BLaER1 (cell line): ENCODE results near the gene FASN.
A peak's percentile ranks its signal among the peaks of the same experiment; 100 is the strongest.

ENCODE experiments used
- H3K27ac ChIP-seq: shearing (Covaris generic); formaldehyde crosslinking; 2 replicates; pipeline ENCODE4 v1.8.1; 2022
- H3K27me3 ChIP-seq: shearing (Covaris generic); formaldehyde crosslinking; 2 replicates; pipeline ENCODE4 v1.8.1; 2022
- H3K36me3 ChIP-seq: shearing (Covaris generic); formaldehyde crosslinking; 2 replicates; pipeline ENCODE4 v1.8.1; 2022
- H3K4me1 ChIP-seq: shearing (Covaris generic); formaldehyde crosslinking; 2 replicates; pipeline ENCODE4 v1.8.1; 2022
- H3K4me2 ChIP-seq: shearing (Covaris generic); formaldehyde crosslinking; 2 replicates; pipeline ENCODE4 v1.8.1; 2022
- H3K4me3 ChIP-seq: shearing (Covaris generic); formaldehyde crosslinking; 2 replicates; pipeline ENCODE4 v1.8.1; 2022
- H3K9ac ChIP-seq: shearing (Covaris generic); formaldehyde crosslinking; 2 replicates; pipeline ENCODE4 v1.8.1; 2022
- H3K9me3 ChIP-seq: shearing (Covaris generic); formaldehyde crosslinking; 2 replicates; pipeline ENCODE4 v1.8.1; 2022
- H4K20me1 ChIP-seq: shearing (Covaris generic); formaldehyde crosslinking; 2 replicates; pipeline ENCODE4 v1.8.1; 2022
- Cebpa-rat ChIP-seq: shearing (Covaris generic); IDR thresholded peaks from 2 replicates; pipeline ENCODE4 v1.8.1; 2022

FASN gene

GRCh38 chr17:82036634-82037091, 61.4 kb downstream of the FASN start:
- H3K4me3 ChIP-seq: peak overlapping the region; percentile 83
- peaks cover 38% of the 10 kb centered on the region for H4K20me1 ChIP-seq
- 0 out of 2 replicates have a peak, but pooled peaks cover 5% of the 10 kb centered on the region for H3K36me3 ChIP-seq
- peak overlapping the region; percentile 100 for H3K4me2 ChIP-seq
- TF ChIP-seq Cebpa-rat: no peak
- H3K4me1 ChIP-seq: peaks cover 50% of the 10 kb centered on the region
- peak overlapping the region; percentile 92 for H3K9ac ChIP-seq
- no peaks in the 10 kb centered on the region for H3K9me3 ChIP-seq
- H3K27ac ChIP-seq: peak overlapping the region; percentile 82
- H3K27me3 ChIP-seq: peaks cover 17% of the 10 kb centered on the region; the same call in 1 of the 2 replicates

GRCh38 chr17:82035956-82036633, 61.9 kb downstream of the FASN start:
- TF ChIP-seq Cebpa-rat: no peak

GRCh38 chr17:82035488-82035887, 62.5 kb downstream of the FASN start:
- peaks cover 38% of the 10 kb centered on the region for H4K20me1 ChIP-seq
- H3K9ac ChIP-seq: no peak overlapping the region
- H3K36me3 ChIP-seq: 0 out of 2 replicates have a peak, but pooled peaks cover 5% of the 10 kb centered on the region
- no peak for TF ChIP-seq Cebpa-rat
- no peak overlapping the region for H3K4me3 ChIP-seq
- no peak overlapping the region for H3K27ac ChIP-seq
- H3K27me3 ChIP-seq: peaks cover 17% of the 10 kb centered on the region; the same call in 1 of the 2 replicates
- peaks cover 50% of the 10 kb centered on the region for H3K4me1 ChIP-seq
- H3K4me2 ChIP-seq: peak overlapping the region; percentile 100
- H3K9me3 ChIP-seq: no peaks in the 10 kb centered on the region

More at GRCh38 chr17:82035956-82036633, 61.9 kb downstream of the FASN start:
- Histone ChIP-seq H3K4me3 (peak overlapping the region; percentile 83), H4K20me1 (peaks cover 38% of the 10 kb centered on the region), H3K36me3 (0 out of 2 replicates have a peak, but pooled peaks cover 5% of the 10 kb centered on the region), H3K27ac (peak overlapping the region; percentile 82), H3K9me3 (no peaks in the 10 kb centered on the region), H3K4me2 (peak overlapping the region; percentile 100), H3K27me3 (peaks cover 17% of the 10 kb centered on the region; the same call in 1 of the 2 replicates), H3K4me1 (peaks cover 50% of the 10 kb centered on the region), H3K9ac (peak overlapping the region; percentile 92)

GRCh38 chr17:82034371-82035011, 63.5 kb downstream of the FASN start:
- Histone ChIP-seq H3K4me3 (no peak overlapping the region), H3K9ac (no peak overlapping the region; the same call in 1 of the 2 replicates), H3K9me3 (no peaks in the 10 kb centered on the region), H3K27me3 (peaks cover 17% of the 10 kb centered on the region; the same call in 1 of the 2 replicates), H4K20me1 (peaks cover 46% of the 10 kb centered on the region), H3K27ac (no peak overlapping the region), H3K4me1 (peaks cover 59% of the 10 kb centered on the region), H3K4me2 (peak overlapping the region; percentile 1; the same call in 1 of the 2 replicates), H3K36me3 (peaks cover 6% of the 10 kb centered on the region; the same call in 1 of the 2 replicates)
- no peak for TF ChIP-seq Cebpa-rat

- Histone ChIP-seq H3K27me3 (peaks cover 17% of the 10 kb centered on the region; the same call in 1 of the 2 replicates), H3K9me3 (no peaks in the 10 kb centered on the region), H3K27ac (no peak overlapping the region), H3K4me2 (peak overlapping the region; percentile 99; the same call in 1 of the 2 replicates), H3K4me3 (no peak overlapping the region), H3K4me1 (peaks cover 63% of the 10 kb centered on the region), H3K9ac (no peak overlapping the region), H4K20me1 (peaks cover 48% of the 10 kb centered on the region), H3K36me3 (peaks cover 16% of the 10 kb centered on the region; the same call in 1 of the 2 replicates)
- TF ChIP-seq Cebpa-rat: no peak
Measured at GRCh38 chr17:82033359-82034085, 64.5 kb downstream of the FASN start.

- H3K4me2 ChIP-seq: peak overlapping the region; percentile 99
- peaks cover 48% of the 10 kb centered on the region for H4K20me1 ChIP-seq
- peak overlapping the region; percentile 79 for H3K9ac ChIP-seq
- TF ChIP-seq Cebpa-rat: no peak
- H3K36me3 ChIP-seq: peaks cover 26% of the 10 kb centered on the region
- H3K9me3 ChIP-seq: no peaks in the 10 kb centered on the region
- peak overlapping the region; percentile 74 for H3K4me3 ChIP-seq
- peak overlapping the region; percentile 58 for H3K27ac ChIP-seq
- peaks cover 57% of the 10 kb centered on the region for H3K4me1 ChIP-seq
- H3K27me3 ChIP-seq: peaks cover 17% of the 10 kb centered on the region; the same call in 1 of the 2 replicates
Measured at GRCh38 chr17:82031885-82032627, 66.0 kb downstream of the FASN start.

- H4K20me1 ChIP-seq: peaks cover 41% of the 10 kb centered on the region
- no peaks in the 10 kb centered on the region for H3K9me3 ChIP-seq
- no peak for TF ChIP-seq Cebpa-rat
- H3K9ac ChIP-seq: peak within 1 kb of the TSS; percentile 79
- peaks cover 17% of the 10 kb centered on the region; the same call in 1 of the 2 replicates for H3K27me3 ChIP-seq
- H3K36me3 ChIP-seq: peaks cover 32% of the 10 kb centered on the region
- H3K4me2 ChIP-seq: peak within 1 kb of the TSS; percentile 99
- peaks cover 52% of the 10 kb centered on the region for H3K4me1 ChIP-seq
- peak within 1 kb of the TSS; percentile 60 for H3K27ac ChIP-seq
- H3K4me3 ChIP-seq: peak within 1 kb of the TSS; percentile 74
Measured at GRCh38 chr17:82031303-82031884, 66.6 kb downstream of the FASN start, which contains the start of gene RAC3. TSS of gene RAC3 (plus strand) at chr17:82031678. CDS start at chr17:82031762, 84 bp downstream.

GRCh38 chr17:82030470-82031302, 67.3 kb downstream of the FASN start:
- TF ChIP-seq Cebpa-rat: no peak
- Histone ChIP-seq H3K4me3 (peak overlapping the region; percentile 74), H3K4me2 (peak overlapping the region; percentile 94), H3K9ac (peak overlapping the region; percentile 63), H3K9me3 (no peaks in the 10 kb centered on the region), H3K27me3 (peaks cover 17% of the 10 kb centered on the region; the same call in 1 of the 2 replicates), H3K36me3 (peaks cover 39% of the 10 kb centered on the region), H3K27ac (peak overlapping the region; percentile 60; the same call in 1 of the 2 replicates), H4K20me1 (peaks cover 34% of the 10 kb centered on the region), H3K4me1 (peaks cover 45% of the 10 kb centered on the region)
